Body of pancreas (tissue), 4 donors: ENCODE data around the gene PDE11A. TPM values are rescaled to one million over a fixed set of nuclear protein-coding genes. Genes with fewer than 3 reads are reported as not detected.

Source experiments
- ATAC-seq: fragments of 150-250 bp; one replicate; pipeline ENCODE4 v1.9.1; 2016
- DNase-seq, 4 donors: peaks; one replicate each; pipeline ENCODE4 v3.0.0-alpha.2; 2019
- H3K27ac ChIP-seq, 4 donors: fragments of 200-600 bp; sonication (generic); 1 replicate in 3 of 4; 2 replicates in 1 of 4; pipeline versions ENCODE4 v1.5.1 to v1.6.1; 2016 to 2019; ENCODE audit warnings: mild to moderate bottlenecking in 1 of 4, mixed read lengths in 1 of 4, moderate library complexity in 1 of 4
- H3K27me3 ChIP-seq, 2 donors: fragments of 200-600 bp; sonication (generic); one replicate each; pipeline ENCODE4 v1.6.0; 2016; ENCODE audit warnings: mild to moderate bottlenecking in 1 of 2
- H3K36me3 ChIP-seq, 2 donors: fragments of 200-600 bp; sonication (generic); replicated peaks in 1 of 2; 2 replicates each; pipeline ENCODE4 v1.5.1; 2016; ENCODE audit warnings: low read depth in 2 of 2; ENCODE audit not compliant: insufficient read depth in 1 of 2
- H3K4me1 ChIP-seq: fragments of 200-600 bp; sonication (generic); one replicate; pipeline ENCODE4 v1.6.0; 2016
- H3K4me3 ChIP-seq, 2 donors: fragments of 200-600 bp; sonication (generic); 1 replicate in 1 of 2; 2 replicates in 1 of 2; pipeline ENCODE4 v1.5.1; 2016 to 2019
- H3K9me3 ChIP-seq, 3 donors: fragments of 200-600 bp; sonication (generic); 1 replicate in 2 of 3; 2 replicates in 1 of 3; pipeline ENCODE4 v1.5.1; 2016
- CTCF ChIP-seq, 7 experiments: fragments of 450-650 bp in 4 of 7; fragments of 200-600 bp in 3 of 7; sonication (generic) in 3 of 7; IDR thresholded peaks; one replicate each; pipeline ENCODE4 v1.5.1; 2016 to 2019; ENCODE audit warnings: antibody characterized with exemption in 7 of 7
- POLR2A ChIP-seq, 3 donors: fragments of 450-650 bp; IDR thresholded peaks; one replicate each; pipeline ENCODE4 v1.6.1; 2016; ENCODE audit warnings: antibody characterized with exemption in 3 of 3, mild to moderate bottlenecking in 2 of 3
- WGBS, 2 donors: methylation state at CpG; one replicate each; pipeline ENCODE4 v1.1.5; 2017; 5-methylcytosine and 5-hydroxymethylcytosine counted together
- intact Hi-C: fragments of 100-400 bp; cut with DNase I; formaldehyde crosslinking; loops from one replicate; pipeline ENCODE4 v1.15.1; 2023
- total RNA-seq, 2 donors: library from RNA; depleted of rRNA; stranded (reverse); fragments of >200 nt; gene quantifications; one replicate each; pipeline ENCODE4 v1.1.0, GENCODE V29; 2016

PDE11A gene
- total RNA-seq, 2 donors from 2014 or later, result 2.6 to 4.0 TPM

GRCh38 chr2:177742851-177743250 is 329.7 kb downstream of the PDE11A start:
- H3K36me3 ChIP-seq, result no peaks in the 10 kb centered on the region
- TF ChIP-seq POLR2A (IDR thresholded peaks at IDR 0.05), result no peak
- no peak for TF ChIP-seq CTCF (IDR thresholded peaks at IDR 0.05)
- H3K27ac ChIP-seq, result no peak overlapping the region
- intact Hi-C loops, result no loop called here
- H3K27me3 ChIP-seq, result no peaks in the 10 kb centered on the region
- WGBS, 2 donors, result 80 to 90% methylated on average over 3 of the region's 3 CpGs
- no peak for DNase-seq
- no peak overlapping the region for H3K4me3 ChIP-seq
- H3K9me3 ChIP-seq, result no peaks in the 10 kb centered on the region
- no peaks in the 10 kb centered on the region for H3K4me1 ChIP-seq
- ATAC-seq, result no peak

GRCh38 chr2:177741866-177742265 is 330.7 kb downstream of the PDE11A start:
- no peaks in the 10 kb centered on the region for H3K9me3 ChIP-seq
- intact Hi-C loops, result no loop called here
- H3K27ac ChIP-seq, result no peak overlapping the region

DNA sequence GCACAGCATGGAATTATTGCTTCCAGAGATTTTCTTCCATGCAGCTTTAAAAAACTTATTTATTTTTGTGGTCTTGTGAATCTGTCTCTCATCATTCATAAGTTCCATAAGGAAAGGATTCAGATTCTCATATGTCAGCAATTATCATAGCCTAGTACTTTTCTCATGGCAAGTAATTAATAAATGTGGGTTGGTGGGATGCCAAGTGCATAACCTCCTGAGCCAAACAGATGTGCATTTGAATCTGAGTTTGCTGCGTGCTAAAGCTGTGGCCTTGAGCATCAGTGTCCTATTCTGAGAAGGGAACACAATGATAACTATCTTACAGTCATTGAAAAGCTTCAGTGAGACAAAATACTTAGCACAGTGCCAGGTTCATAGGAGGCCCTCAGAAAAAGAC is 331.9 kb downstream of the PDE11A start:
- WGBS, 2 donors, result 67 to 78% methylated on average over 1 of the region's 1 CpG
- no peaks in the 10 kb centered on the region for H3K4me1 ChIP-seq
- intact Hi-C loops, result no loop called here
- TF ChIP-seq CTCF (IDR thresholded peaks at IDR 0.05) (no peak), POLR2A (IDR thresholded peaks at IDR 0.05) (no peak)
- H3K36me3 ChIP-seq, result no peaks in the 10 kb centered on the region
- no peaks in the 10 kb centered on the region for H3K9me3 ChIP-seq
- no peak overlapping the region for H3K27ac ChIP-seq
- no peaks in the 10 kb centered on the region for H3K27me3 ChIP-seq
- ATAC-seq (no peak), DNase-seq (no peak)
- no peak overlapping the region for H3K4me3 ChIP-seq

More at GRCh38 chr2:177741866-177742265, 330.7 kb downstream of the PDE11A start:
- Histone ChIP-seq H3K4me1 (no peaks in the 10 kb centered on the region), H3K36me3 (no peaks in the 10 kb centered on the region), H3K4me3 (no peak overlapping the region), H3K27me3 (no peaks in the 10 kb centered on the region)
- DNase-seq (no peak), ATAC-seq (no peak)
- TF ChIP-seq CTCF (IDR thresholded peaks at IDR 0.05), result no peak
- TF ChIP-seq POLR2A (IDR thresholded peaks at IDR 0.05), result no peak
- 89 to 100% methylated on average over 2 of the region's 2 CpGs for WGBS, 2 donors

DNA sequence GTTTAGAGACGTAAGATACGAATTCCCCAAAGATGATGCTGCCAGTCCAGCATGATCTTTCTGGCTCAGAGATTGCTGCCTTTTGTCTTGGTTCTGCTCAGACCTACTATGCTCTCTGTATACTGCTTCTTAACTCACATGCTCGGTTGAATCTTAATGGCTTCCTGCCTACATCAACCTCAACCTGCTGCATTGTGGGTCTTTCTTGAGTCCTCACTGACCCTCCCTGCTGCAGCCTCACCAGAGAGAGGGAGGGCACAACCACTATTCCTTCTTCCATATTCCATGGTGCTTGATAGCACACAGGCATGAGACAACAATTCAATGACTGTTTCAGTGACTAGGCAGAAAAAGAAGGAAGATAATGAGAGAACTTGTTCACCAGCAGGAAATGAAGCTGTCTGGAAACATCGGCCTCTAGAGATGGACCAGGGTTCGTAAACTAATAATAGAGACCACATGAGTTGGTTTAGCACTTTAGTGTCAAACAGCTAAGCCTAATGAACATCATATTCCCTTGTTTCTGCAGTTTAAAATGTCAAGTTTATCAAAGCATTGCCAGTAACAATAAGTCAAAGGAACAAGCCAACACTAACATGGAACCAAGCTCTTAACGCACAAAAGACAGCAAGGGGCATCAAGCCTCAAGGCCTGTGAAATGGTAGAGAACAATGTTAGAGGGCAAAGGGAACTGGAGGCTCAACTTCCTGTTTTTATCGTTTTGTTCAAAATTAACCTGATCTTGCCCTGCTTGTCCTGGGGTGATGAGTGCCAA is 333.9 kb downstream of the PDE11A start:
- no peak overlapping the region for H3K4me3 ChIP-seq
- no peak overlapping the region for H3K27ac ChIP-seq
- 78 to 86% methylated on average over 7 of the region's 7 CpGs for WGBS, 2 donors
- ATAC-seq (no peak), DNase-seq (no peak)
- H3K36me3 ChIP-seq, result no peaks in the 10 kb centered on the region
- intact Hi-C loops, result no loop called here
- no peaks in the 10 kb centered on the region for H3K4me1 ChIP-seq
- no peaks in the 10 kb centered on the region for H3K9me3 ChIP-seq
- TF ChIP-seq CTCF (IDR thresholded peaks at IDR 0.05) (no peak), POLR2A (IDR thresholded peaks at IDR 0.05) (no peak)
- H3K27me3 ChIP-seq, result no peaks in the 10 kb centered on the region

GRCh38 chr2:177735318-177735803 is 337.2 kb downstream of the PDE11A start:
- intact Hi-C loops, result no loop called here
- TF ChIP-seq POLR2A (IDR thresholded peaks at IDR 0.05) (no peak), CTCF (IDR thresholded peaks at IDR 0.05) (no peak)
- ATAC-seq, result no peak
- Histone ChIP-seq H3K27me3 (no peaks in the 10 kb centered on the region), H3K9me3 (no peaks in the 10 kb centered on the region), H3K4me1 (no peaks in the 10 kb centered on the region), H3K4me3 (no peak overlapping the region), H3K36me3 (no peaks in the 10 kb centered on the region), H3K27ac (no peak overlapping the region)
- WGBS, 2 donors, result 95 to 96% methylated on average over 6 of the region's 6 CpGs
- no peak for DNase-seq
